ENCODE data around the gene CDPF1.

Gene CDPF1

GRCh38 chr22:46280063-46280817 lies 30.1 kb upstream of the CDPF1 start:
- DNase-seq (ENCODE audit: low read depth) = no peak
- no peak overlapping the region for H3K4me3 ChIP-seq (ENCODE audit: low read length)
- no peak for TF ChIP-seq CTCF (conservative IDR thresholded peaks at IDR 0.05; ENCODE audit: low read length)

DNA sequence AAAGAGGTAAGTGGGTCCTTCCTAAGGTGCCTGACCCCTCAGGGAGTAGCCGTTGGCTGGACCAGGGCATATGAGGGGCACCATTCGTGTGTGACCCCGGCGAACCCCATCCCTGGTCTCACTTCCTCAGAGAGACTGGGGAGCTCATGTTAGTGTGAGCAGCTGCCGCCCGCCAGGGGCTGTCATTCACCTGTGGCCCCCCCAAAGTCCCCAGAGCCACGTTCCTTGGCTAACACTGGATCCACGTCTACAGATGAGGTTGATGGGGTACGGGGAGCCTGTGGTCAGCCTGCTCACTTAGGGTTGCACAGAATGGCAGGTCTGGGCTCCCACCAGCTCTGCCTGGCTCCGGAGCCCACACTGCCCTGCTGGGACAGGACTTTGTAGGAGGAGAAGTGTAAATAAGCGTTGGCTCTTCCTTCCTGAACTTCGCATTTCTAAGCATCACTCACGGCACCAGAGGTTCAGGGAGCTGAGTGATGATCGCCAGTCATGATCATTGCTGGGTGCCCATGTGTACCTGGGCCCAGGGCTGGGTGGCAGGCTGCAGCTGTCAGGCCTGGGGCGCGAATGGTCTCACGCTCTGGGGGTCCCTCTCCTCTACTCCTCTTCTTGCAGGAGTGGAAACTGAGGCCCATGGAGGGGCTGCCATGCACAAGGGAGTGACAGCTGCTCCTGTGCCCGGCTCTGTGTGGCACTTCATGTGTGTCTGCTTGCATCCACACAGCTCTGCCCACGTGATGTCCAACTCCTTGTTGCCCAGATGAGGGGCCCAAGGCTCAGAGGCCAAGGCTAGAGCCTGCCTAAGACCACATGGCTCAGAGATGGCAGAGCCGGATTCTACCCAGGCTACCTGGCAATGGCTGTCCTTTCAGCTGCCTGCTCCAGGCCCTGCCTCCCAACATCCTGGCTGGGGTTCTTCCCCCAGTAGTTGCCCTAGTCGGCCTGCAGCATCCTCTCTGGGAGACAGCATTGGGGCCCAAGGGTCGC lies 28.9 kb upstream of the CDPF1 start:
- no peak for TF ChIP-seq CTCF (conservative IDR thresholded peaks at IDR 0.05; ENCODE audit: low read length)
- no peak for DNase-seq (ENCODE audit: low read depth)
- H3K4me3 ChIP-seq (ENCODE audit: low read length) = no peak overlapping the region

DNA sequence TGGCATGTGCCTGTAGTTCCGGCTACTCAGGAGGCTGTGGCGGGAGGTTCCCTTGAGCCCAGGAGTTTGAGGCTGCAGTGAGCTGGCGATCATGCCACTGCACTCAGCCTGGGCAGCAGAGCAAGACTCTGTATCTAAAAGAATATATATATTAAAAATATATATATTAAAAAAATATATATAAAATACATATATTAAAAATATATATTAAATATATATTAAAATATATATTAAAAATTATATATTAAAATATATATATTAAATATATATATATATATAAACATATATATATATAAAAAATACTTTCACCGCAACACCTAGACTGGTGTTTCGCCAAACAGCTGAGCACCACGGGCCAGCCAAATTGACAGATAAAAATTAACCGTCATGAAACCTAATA lies 26.5 kb upstream of the CDPF1 start:
- DNase-seq (ENCODE audit: low read depth) = no peak
- no peak overlapping the region for H3K4me3 ChIP-seq (ENCODE audit: low read length)
- no peak for TF ChIP-seq CTCF (conservative IDR thresholded peaks at IDR 0.05; ENCODE audit: low read length)

DNA sequence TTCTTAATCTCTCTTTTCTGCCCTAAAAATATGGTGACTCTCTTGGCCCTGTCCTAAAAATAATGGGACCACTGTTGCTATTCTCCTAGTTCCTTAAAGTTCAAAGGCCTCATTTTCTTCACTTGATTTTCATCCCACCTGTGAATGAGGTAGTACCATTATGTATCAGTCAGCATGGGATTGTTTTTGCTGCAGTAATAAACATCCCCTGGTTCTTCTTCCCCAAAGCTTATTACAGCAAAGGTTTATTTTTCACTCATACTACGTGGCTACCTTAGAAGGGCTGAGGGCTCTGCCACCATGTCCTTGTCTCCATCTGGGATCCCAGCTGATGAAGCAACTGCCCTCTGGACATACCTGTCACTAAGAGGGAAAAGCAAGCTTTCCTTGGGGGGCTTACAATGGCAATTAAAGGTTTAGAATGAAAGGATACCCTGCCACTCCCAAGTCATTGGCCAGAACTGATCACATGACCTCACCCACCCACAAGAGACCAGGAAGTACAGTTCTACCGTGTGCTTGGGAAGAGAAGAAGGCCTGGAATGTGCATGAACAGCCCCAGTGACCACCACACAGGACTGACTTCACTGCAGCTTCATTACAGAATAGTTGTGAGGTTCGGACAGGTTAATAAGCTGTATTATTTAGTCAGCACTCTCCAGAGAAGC lies 25.5 kb upstream of the CDPF1 start:
- H3K4me3 ChIP-seq (ENCODE audit: low read length) = no peak overlapping the region
- DNase-seq (ENCODE audit: low read depth) = no peak
- no peak for TF ChIP-seq CTCF (conservative IDR thresholded peaks at IDR 0.05; ENCODE audit: low read length)

- H3K4me3 ChIP-seq (ENCODE audit: low read length) = no peak overlapping the region
- no peak for TF ChIP-seq CTCF (conservative IDR thresholded peaks at IDR 0.05; ENCODE audit: low read length)
- DNase-seq (ENCODE audit: low read depth) = no peak
Observed at GRCh38 chr22:46274381-46274780, 24.3 kb upstream of the CDPF1 start.

DNA sequence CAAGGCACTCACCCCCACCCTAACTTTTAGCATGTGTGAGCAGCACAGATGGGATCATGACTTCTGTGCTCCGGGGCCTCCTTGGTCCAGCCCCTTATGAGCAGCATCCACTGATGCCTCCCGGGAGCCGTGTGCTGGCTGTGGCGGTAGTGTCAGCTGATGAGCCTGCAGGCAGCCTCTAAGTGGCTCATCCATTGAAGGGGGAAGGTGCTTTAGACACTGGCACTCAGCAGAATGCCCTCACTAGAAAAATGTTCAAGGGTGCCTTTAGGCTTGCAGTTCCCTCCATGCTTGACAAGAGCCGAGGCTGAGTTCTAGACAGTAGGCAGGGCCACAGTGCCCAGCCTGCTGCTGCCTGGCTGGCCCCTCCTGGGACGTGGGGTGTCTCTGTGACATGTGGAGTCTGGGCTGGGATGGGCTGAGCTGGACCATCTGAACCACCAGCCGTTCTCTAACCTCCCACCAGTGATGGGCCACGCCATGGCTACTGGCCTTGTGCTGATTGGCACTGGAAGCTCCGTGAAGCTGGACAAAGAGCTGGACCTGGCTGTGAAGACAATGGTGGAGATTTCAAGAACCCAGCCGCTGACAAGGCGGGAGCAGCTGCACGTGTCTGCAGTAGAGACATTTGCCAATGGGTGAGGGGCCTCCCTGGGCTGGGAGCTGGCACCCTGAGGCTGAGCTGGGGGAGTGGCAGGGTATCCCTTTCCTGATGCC lies 23.5 kb upstream of the CDPF1 start:
- DNase-seq (ENCODE audit: low read depth) = no peak
- TF ChIP-seq CTCF (conservative IDR thresholded peaks at IDR 0.05; ENCODE audit: low read length) = no peak
- no peak overlapping the region for H3K4me3 ChIP-seq (ENCODE audit: low read length)

Measured in AG10803 (cell line).